ENCODE data around the gene FGF2.

DNA sequence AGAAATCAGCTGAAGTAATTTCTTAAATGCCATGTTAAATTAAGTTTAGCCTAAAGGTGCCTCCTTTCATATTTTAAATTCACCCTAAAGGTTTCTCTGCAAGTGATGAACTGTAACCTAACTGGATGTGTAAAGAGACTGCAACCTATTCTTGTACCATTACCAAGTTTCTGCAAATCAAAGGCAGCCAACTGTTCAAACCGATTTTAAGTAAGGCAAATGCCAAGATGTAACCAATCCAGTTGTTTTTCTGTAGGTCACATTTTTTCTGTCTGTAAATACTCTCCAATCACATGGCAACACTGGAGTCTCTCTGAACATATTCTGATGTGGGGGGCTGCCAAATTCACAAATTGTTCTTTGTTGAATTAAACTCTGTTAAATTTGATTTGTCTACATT is 42.4 kb upstream of the FGF2 start:
- TF ChIP-seq, protein P1, sequence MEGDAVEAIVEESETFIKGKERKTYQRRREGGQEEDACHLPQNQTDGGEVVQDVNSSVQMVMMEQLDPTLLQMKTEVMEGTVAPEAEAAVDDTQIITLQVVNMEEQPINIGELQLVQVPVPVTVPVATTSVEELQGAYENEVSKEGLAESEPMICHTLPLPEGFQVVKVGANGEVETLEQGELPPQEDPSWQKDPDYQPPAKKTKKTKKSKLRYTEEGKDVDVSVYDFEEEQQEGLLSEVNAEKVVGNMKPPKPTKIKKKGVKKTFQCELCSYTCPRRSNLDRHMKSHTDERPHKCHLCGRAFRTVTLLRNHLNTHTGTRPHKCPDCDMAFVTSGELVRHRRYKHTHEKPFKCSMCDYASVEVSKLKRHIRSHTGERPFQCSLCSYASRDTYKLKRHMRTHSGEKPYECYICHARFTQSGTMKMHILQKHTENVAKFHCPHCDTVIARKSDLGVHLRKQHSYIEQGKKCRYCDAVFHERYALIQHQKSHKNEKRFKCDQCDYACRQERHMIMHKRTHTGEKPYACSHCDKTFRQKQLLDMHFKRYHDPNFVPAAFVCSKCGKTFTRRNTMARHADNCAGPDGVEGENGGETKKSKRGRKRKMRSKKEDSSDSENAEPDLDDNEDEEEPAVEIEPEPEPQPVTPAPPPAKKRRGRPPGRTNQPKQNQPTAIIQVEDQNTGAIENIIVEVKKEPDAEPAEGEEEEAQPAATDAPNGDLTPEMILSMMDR (IDR thresholded peaks at IDR 0.05 in 2 of 3, conservative IDR thresholded peaks at IDR 0.05 in 1 of 3; ENCODE audit: borderline replicate concordance in 1 of 3, insufficient read depth in 1 of 3, low read depth in 2 of 3, low read length in 2 of 3): no peak
- TF ChIP-seq POLR2A (IDR thresholded peaks at IDR 0.05; ENCODE audit: borderline replicate concordance, extremely low read depth, insufficient read depth, insufficient read length) (no peak), EZH2 (IDR thresholded peaks at IDR 0.05) (no peak), JUND (IDR thresholded peaks at IDR 0.05) (no peak), CEBPB (IDR thresholded peaks at IDR 0.05; ENCODE audit: low read depth) (no peak), CBX3 (IDR thresholded peaks at IDR 0.05; ENCODE audit: low read depth) (no peak), EGR1 (IDR thresholded peaks at IDR 0.05; ENCODE audit: low read depth) (no peak), SP1 (IDR thresholded peaks at IDR 0.05; ENCODE audit: low read depth) (no peak), FOSL1 (IDR thresholded peaks at IDR 0.05; ENCODE audit: low read depth) (no peak), POLR2AphosphoS5 (IDR thresholded peaks at IDR 0.05; ENCODE audit: low read depth, low read length) (no peak)

Data from HCT116 (cell line).